Neural progenitor cell (in vitro differentiated cells): ENCODE results near the gene TAF4. TPM values are rescaled to one million over a fixed set of nuclear protein-coding genes. Genes with fewer than 3 reads are reported as not detected.

Source experiments
- DNase-seq: peaks from one replicate; pipeline ENCODE4 v3.0.0-alpha.2; 2016; ENCODE audit warnings: low spot score
- H2AFZ ChIP-seq: fragments of 200-600 bp; sonication (generic); replicated peaks from 2 replicates; pipeline ENCODE4 v1.6.1; 2016; ENCODE audit warnings: antibody characterized with exemption
- H3F3A ChIP-seq: fragments of 200-600 bp; sonication (generic); 2 replicates; pipeline ENCODE4 v1.6.1; 2016; ENCODE audit warnings: antibody characterized with exemption, low read depth
- H3K27ac ChIP-seq: fragments of 200-600 bp; sonication (generic); 2 replicates; pipeline ENCODE4 v1.5.1; 2016; ENCODE audit warnings: mild to moderate bottlenecking
- H3K27me3 ChIP-seq: fragments of 200-600 bp; sonication (generic); 2 replicates; pipeline ENCODE4 v1.6.1; 2016; ENCODE audit warnings: mild to moderate bottlenecking, moderate library complexity
- H3K36me3 ChIP-seq: fragments of 200-600 bp; sonication (generic); 2 replicates; pipeline ENCODE4 v1.5.1; 2016
- H3K4me1 ChIP-seq: fragments of 200-600 bp; sonication (generic); 2 replicates; pipeline ENCODE4 v1.6.1; 2016; ENCODE audit warnings: mixed run types
- H3K4me2 ChIP-seq: fragments of 200-600 bp; sonication (generic); 2 replicates; pipeline ENCODE4 v1.6.1; 2016
- H3K4me3 ChIP-seq: fragments of 200-600 bp; sonication (generic); 2 replicates; pipeline ENCODE4 v1.5.1; 2016
- H3K79me2 ChIP-seq: fragments of 200-600 bp; sonication (generic); 2 replicates; pipeline ENCODE4 v1.6.1; 2016; ENCODE audit warnings: low read depth
- H3K9ac ChIP-seq: fragments of 200-600 bp; sonication (generic); 2 replicates; pipeline ENCODE4 v1.6.1; 2016
- H3K9me3 ChIP-seq: fragments of 200-600 bp; sonication (generic); 2 replicates; pipeline ENCODE4 v1.5.1; 2016; ENCODE audit warnings: low read depth
- H4K20me1 ChIP-seq: fragments of 200-600 bp; sonication (generic); 2 replicates; pipeline ENCODE4 v1.6.1; 2016; ENCODE audit warnings: low read depth
- H3K27ac Mint-ChIP-seq: 3 replicates; pipeline ENCODE4 v1.8.0; 2021; ENCODE audit warnings: mixed read lengths
- H3K27me3 Mint-ChIP-seq: 2 replicates; pipeline ENCODE4 v1.8.0; 2022; ENCODE audit warnings: low read depth, mild to moderate bottlenecking, inconsistent platforms, moderate library complexity, mixed read lengths; ENCODE audit not compliant: insufficient read depth
- H3K36me3 Mint-ChIP-seq: 3 replicates; pipeline ENCODE4 v1.8.0; 2021; ENCODE audit warnings: mixed read lengths
- H3K4me1 Mint-ChIP-seq: 3 replicates; pipeline ENCODE4 v1.8.0; 2021; ENCODE audit warnings: mixed read lengths
- H3K4me3 Mint-ChIP-seq: 3 replicates; pipeline ENCODE4 v1.8.0; 2021; ENCODE audit warnings: mild to moderate bottlenecking, moderate library complexity, mixed read lengths
- H3K9me3 Mint-ChIP-seq: 3 replicates; pipeline ENCODE4 v1.8.0; 2020; ENCODE audit warnings: mixed read lengths
- EZH2 ChIP-seq: fragments of 200-600 bp; sonication (generic); IDR thresholded peaks from 2 replicates; pipeline ENCODE4 v1.6.1; 2017; ENCODE audit warnings: antibody characterized with exemption, mild to moderate bottlenecking, moderate library complexity
- EZH2phosphoT487 ChIP-seq: fragments of 200-600 bp; sonication (generic); IDR thresholded peaks from 2 replicates; pipeline ENCODE4 v1.6.1; 2017; ENCODE audit warnings: antibody characterized with exemption
- total RNA-seq: library from RNA; depleted of rRNA; stranded (reverse); fragments of >200 nt; gene quantifications from 2 replicates; pipeline ENCODE4 v1.2.3, GENCODE V29; 2015; ENCODE audit warnings: low replicate concordance
- TF ChIP-seq, protein P1 (sequence below): fragments of 200-600 bp; sonication (generic); IDR thresholded peaks from 2 replicates; pipeline ENCODE4 v1.5.1; 2017; ENCODE audit warnings: antibody characterized with exemption, mild to moderate bottlenecking

Gene TAF4
- total RNA-seq, 1 donor from 2014 or later, result 9.9 TPM

DNA sequence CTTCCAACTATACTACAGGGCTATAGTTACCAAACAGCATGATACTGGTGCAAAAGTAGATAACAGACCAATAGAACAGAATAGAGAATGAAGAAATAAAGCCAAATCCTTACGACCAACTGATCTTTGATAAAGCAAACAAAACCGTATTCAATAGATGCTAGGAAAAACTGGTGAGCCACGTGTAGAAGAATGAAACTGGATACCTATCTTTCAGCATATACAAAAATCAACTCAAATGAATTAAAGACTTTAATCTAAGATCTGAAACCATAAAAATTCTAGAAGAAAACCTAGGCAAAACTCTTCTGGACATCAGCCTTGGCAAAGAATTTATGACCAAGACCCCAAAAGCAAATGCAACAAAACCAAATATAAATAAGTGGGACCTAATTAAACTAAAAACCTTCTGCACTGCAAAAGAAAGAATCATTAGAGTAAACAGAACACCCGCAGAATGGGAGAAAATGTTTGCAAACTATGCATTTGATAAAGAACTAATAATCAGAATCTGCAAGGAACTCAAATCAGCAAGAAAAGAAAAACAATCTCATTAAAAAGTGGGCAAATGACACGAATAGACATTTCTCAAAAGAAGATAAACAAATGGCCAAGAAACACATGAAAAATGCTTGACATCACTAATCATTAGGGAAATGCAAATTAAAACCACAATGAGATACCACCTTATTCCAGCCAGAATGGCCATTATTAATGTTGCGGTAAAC lies 109.8 kb downstream of the TAF4 start:
- Histone ChIP-seq H3K4me2 (no peak overlapping the region), H3K4me3 (no peak overlapping the region), H3K79me2 (no peaks in the 10 kb centered on the region), H2AFZ (no peak overlapping the region), H3K9ac (no peak overlapping the region), H3K9me3 (no peaks in the 10 kb centered on the region), H3K4me1 (peaks cover 7% of the 10 kb centered on the region), H3K27me3 (no peaks in the 10 kb centered on the region), H3F3A (no peaks in the 10 kb centered on the region), H4K20me1 (peaks cover 18% of the 10 kb centered on the region), H3K36me3 (no peaks in the 10 kb centered on the region), H3K27ac (no peak overlapping the region)
- no peaks in the 10 kb centered on the region for H3K9me3 Mint-ChIP-seq
- H3K36me3 Mint-ChIP-seq, result no peaks in the 10 kb centered on the region
- TF ChIP-seq EZH2, result no peak
- DNase-seq, result no peak
- H3K27me3 Mint-ChIP-seq, result no peaks in the 10 kb centered on the region
- peaks cover 8% of the 10 kb centered on the region for H3K4me1 Mint-ChIP-seq
- H3K27ac Mint-ChIP-seq, result no peak overlapping the region
- no peak overlapping the region for H3K4me3 Mint-ChIP-seq

DNA sequence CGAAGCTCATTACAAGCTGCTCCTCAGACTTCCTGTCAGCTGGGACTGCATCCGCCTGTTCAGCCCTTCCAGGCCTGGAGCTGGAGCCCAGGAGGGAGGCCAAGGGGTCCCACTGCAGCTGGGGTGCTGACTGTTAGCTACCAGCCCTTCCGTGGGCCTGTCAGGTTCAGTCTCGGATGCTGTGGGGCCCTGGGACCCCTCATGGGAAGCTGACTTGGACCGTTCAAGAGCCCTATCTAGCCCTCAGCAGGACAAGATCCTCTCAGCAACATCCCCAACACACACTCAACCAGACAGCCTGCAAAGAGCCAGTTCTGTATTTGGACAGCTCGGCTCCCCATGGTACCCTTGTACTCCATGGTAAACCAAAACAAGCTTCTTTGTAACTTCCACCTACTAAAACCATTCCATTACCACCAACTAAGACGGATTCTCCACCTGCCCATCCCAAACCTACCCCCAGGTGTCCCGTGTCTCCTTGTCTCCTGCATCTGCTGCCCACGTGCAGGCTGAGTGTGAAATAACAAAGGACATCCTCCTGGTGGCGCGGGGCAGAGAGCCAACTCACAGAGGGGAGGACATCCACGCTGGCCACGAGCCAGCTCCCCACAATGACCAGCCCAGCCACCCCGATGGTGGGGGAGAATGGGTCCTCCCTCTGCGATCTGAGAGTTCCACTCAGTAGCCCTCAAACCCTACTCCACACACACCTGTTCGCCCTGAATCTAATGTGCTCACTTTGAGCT lies 111.2 kb downstream of the TAF4 start:
- Histone ChIP-seq H3K4me2 (no peak overlapping the region), H3K9me3 (no peaks in the 10 kb centered on the region), H3K4me3 (no peak overlapping the region), H3K27ac (no peak overlapping the region), H3F3A (no peaks in the 10 kb centered on the region), H4K20me1 (peaks cover 18% of the 10 kb centered on the region), H3K27me3 (no peaks in the 10 kb centered on the region), H2AFZ (no peak overlapping the region), H3K79me2 (no peaks in the 10 kb centered on the region), H3K36me3 (no peaks in the 10 kb centered on the region), H3K4me1 (peaks cover 7% of the 10 kb centered on the region), H3K9ac (no peak overlapping the region)
- Mint-ChIP-seq H3K4me1 (peaks cover 8% of the 10 kb centered on the region), H3K27me3 (no peaks in the 10 kb centered on the region), H3K4me3 (no peak overlapping the region), H3K36me3 (no peaks in the 10 kb centered on the region), H3K27ac (no peak overlapping the region), H3K9me3 (no peaks in the 10 kb centered on the region)
- TF ChIP-seq EZH2 (no peak), EZH2phosphoT487 (no peak)
- TF ChIP-seq, protein P1, sequence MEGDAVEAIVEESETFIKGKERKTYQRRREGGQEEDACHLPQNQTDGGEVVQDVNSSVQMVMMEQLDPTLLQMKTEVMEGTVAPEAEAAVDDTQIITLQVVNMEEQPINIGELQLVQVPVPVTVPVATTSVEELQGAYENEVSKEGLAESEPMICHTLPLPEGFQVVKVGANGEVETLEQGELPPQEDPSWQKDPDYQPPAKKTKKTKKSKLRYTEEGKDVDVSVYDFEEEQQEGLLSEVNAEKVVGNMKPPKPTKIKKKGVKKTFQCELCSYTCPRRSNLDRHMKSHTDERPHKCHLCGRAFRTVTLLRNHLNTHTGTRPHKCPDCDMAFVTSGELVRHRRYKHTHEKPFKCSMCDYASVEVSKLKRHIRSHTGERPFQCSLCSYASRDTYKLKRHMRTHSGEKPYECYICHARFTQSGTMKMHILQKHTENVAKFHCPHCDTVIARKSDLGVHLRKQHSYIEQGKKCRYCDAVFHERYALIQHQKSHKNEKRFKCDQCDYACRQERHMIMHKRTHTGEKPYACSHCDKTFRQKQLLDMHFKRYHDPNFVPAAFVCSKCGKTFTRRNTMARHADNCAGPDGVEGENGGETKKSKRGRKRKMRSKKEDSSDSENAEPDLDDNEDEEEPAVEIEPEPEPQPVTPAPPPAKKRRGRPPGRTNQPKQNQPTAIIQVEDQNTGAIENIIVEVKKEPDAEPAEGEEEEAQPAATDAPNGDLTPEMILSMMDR, result no peak
- DNase-seq, result no peak

DNA sequence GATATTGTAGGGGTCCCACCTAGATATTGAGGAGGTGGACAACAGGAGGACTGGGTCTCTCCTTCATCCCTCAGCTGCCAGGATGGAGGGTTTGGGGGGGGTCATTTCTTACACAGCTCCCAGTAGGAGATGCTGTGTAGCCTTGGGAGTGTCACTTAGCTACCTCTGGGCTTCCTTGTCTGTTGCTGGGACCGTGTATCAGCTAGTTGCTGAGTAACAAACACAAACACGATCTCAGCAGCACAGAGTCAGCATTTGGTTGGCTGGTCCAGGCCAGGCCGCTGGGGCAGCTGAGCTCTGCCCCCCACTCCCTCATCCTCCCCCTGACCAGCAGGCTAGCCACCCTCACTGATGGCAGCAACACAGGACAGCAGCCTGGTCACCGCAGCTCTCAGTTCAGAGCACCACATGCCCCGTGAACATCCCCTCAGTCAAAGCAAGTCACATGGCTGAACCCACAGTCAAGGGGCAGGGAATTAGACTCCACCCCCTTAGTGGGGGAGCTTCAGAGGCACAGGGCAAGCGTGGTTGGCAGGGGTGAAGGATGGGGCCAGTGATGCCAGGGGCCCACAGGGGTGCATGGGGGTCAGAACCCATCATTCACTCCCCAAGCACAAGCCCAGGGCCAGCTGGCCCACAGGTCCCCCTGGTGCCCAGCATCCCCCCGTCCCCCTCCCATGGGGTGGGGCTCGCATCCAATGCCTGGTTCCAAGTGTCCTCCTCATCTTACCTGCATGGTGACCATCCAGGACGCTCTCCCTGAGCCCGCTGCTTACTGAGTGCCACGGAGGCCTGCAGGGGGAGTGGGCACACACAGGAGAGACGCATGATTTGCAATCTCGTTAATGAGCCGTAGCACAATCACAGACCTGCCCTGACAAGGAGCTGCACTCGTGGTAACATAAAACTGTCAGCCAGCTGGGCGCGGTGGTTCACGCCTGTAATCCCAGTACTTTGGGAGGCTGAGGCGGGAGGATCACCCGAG lies 112.4 kb downstream of the TAF4 start:
- Histone ChIP-seq H3K27me3 (no peaks in the 10 kb centered on the region), H3F3A (no peaks in the 10 kb centered on the region), H3K4me1 (peaks cover 7% of the 10 kb centered on the region), H3K27ac (no peak overlapping the region), H2AFZ (no peak overlapping the region), H3K4me2 (no peak overlapping the region), H3K36me3 (no peaks in the 10 kb centered on the region), H3K79me2 (no peaks in the 10 kb centered on the region), H3K4me3 (no peak overlapping the region), H3K9me3 (no peaks in the 10 kb centered on the region), H4K20me1 (peaks cover 18% of the 10 kb centered on the region), H3K9ac (no peak overlapping the region)
- Mint-ChIP-seq H3K27ac (no peak overlapping the region), H3K4me3 (peak overlapping the region; percentile 35), H3K4me1 (peaks cover 8% of the 10 kb centered on the region), H3K27me3 (peaks cover 4% of the 10 kb centered on the region), H3K36me3 (no peaks in the 10 kb centered on the region), H3K9me3 (no peaks in the 10 kb centered on the region)
- no peak for DNase-seq
- TF ChIP-seq EZH2 (no peak), EZH2phosphoT487 (no peak)
- TF ChIP-seq, protein P1, result no peak
